Neural cell (in vitro differentiated cells): ENCODE data around the gene CNTNAP2.
"Not testable (repeated sequence)": the region's sequence is repeated elsewhere in the genome, so short reads cannot be mapped to it uniquely, and the experiment has no call there.

Source experiments
- EP300 ChIP-seq: fragments of 450-650 bp; conservative IDR thresholded peaks from 2 replicates; pipeline ENCODE4 v1.6.1; 2014; ENCODE audit warnings: antibody characterized with exemption, mild to moderate bottlenecking, moderate library complexity; ENCODE audit not compliant: poor library complexity, severe bottlenecking
- EZH2 ChIP-seq: fragments of 200-600, 300-800 bp; shearing (Covaris generic), sonication (generic); IDR thresholded peaks from 2 replicates; pipeline ENCODE4 v1.6.1; 2014; ENCODE audit warnings: antibody characterized with exemption, low read length, borderline replicate concordance, mild to moderate bottlenecking; ENCODE audit not compliant: insufficient read depth, poor library complexity, severe bottlenecking
- MXI1 ChIP-seq: fragments of 450-650 bp; conservative IDR thresholded peaks from 2 replicates; pipeline ENCODE4 v1.6.1; 2014; ENCODE audit warnings: antibody characterized with exemption, mild to moderate bottlenecking; ENCODE audit not compliant: poor library complexity, severe bottlenecking
- POLR2AphosphoS5 ChIP-seq: IDR thresholded peaks from 2 replicates; pipeline ENCODE4 v1.6.1; 2012
- RAD21 ChIP-seq: fragments of 450-650 bp; conservative IDR thresholded peaks from 2 replicates; pipeline ENCODE4 v1.6.1; 2014; ENCODE audit warnings: antibody characterized with exemption, mild to moderate bottlenecking, moderate library complexity
- TAF1 ChIP-seq: IDR thresholded peaks from 2 replicates; pipeline ENCODE4 v1.6.1; 2012; ENCODE audit warnings: low read depth
- TF ChIP-seq, protein P1 (sequence below): fragments of 450-650 bp; IDR thresholded peaks from 2 replicates; pipeline ENCODE4 v1.5.1; 2014; ENCODE audit warnings: antibody characterized with exemption, mild to moderate bottlenecking, moderate library complexity; ENCODE audit not compliant: poor library complexity, severe bottlenecking
- TF ChIP-seq, protein P2 (sequence below): IDR thresholded peaks from 2 replicates; pipeline ENCODE4 v1.6.1; 2012; ENCODE audit warnings: borderline replicate concordance

DNA sequence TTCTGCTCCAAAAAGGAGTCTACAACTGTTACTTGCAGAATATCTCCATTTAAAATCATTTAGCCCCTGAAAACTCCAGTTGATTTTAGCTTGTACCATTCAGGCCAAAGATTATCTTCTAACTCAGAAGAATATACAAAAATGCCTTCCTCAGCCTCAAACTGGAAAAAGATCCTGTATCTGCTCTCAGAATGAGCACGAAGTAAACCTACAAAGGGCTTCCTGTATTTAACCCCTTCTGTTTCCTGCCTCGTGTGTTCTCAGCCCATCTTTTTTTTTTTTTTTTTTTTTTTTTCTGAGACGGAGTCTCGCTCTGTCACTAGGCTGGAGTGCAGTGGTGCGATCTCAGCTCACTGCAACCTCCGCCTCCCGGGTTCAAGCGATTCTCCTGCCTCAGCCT, 2334.9 kb downstream of the CNTNAP2 start:
- TF ChIP-seq TAF1, RAD21, EZH2, MXI1, POLR2AphosphoS5, EP300: not testable (repeated sequence)
- TF ChIP-seq, protein P1, sequence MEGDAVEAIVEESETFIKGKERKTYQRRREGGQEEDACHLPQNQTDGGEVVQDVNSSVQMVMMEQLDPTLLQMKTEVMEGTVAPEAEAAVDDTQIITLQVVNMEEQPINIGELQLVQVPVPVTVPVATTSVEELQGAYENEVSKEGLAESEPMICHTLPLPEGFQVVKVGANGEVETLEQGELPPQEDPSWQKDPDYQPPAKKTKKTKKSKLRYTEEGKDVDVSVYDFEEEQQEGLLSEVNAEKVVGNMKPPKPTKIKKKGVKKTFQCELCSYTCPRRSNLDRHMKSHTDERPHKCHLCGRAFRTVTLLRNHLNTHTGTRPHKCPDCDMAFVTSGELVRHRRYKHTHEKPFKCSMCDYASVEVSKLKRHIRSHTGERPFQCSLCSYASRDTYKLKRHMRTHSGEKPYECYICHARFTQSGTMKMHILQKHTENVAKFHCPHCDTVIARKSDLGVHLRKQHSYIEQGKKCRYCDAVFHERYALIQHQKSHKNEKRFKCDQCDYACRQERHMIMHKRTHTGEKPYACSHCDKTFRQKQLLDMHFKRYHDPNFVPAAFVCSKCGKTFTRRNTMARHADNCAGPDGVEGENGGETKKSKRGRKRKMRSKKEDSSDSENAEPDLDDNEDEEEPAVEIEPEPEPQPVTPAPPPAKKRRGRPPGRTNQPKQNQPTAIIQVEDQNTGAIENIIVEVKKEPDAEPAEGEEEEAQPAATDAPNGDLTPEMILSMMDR, result not testable (repeated sequence)
- TF ChIP-seq, protein P2, sequence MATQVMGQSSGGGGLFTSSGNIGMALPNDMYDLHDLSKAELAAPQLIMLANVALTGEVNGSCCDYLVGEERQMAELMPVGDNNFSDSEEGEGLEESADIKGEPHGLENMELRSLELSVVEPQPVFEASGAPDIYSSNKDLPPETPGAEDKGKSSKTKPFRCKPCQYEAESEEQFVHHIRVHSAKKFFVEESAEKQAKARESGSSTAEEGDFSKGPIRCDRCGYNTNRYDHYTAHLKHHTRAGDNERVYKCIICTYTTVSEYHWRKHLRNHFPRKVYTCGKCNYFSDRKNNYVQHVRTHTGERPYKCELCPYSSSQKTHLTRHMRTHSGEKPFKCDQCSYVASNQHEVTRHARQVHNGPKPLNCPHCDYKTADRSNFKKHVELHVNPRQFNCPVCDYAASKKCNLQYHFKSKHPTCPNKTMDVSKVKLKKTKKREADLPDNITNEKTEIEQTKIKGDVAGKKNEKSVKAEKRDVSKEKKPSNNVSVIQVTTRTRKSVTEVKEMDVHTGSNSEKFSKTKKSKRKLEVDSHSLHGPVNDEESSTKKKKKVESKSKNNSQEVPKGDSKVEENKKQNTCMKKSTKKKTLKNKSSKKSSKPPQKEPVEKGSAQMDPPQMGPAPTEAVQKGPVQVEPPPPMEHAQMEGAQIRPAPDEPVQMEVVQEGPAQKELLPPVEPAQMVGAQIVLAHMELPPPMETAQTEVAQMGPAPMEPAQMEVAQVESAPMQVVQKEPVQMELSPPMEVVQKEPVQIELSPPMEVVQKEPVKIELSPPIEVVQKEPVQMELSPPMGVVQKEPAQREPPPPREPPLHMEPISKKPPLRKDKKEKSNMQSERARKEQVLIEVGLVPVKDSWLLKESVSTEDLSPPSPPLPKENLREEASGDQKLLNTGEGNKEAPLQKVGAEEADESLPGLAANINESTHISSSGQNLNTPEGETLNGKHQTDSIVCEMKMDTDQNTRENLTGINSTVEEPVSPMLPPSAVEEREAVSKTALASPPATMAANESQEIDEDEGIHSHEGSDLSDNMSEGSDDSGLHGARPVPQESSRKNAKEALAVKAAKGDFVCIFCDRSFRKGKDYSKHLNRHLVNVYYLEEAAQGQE, result not testable (repeated sequence)
